DOHH2 (cell line): Measurements from ENCODE around the gene IGSF9.

Source experiments
- EZH2phosphoT487 ChIP-seq: fragments of 200-600 bp; sonication (generic); IDR thresholded peaks from 2 replicates; pipeline ENCODE4 v1.6.1; 2017; ENCODE audit warnings: borderline replicate concordance, mild to moderate bottlenecking, antibody characterized with exemption, low read length, moderate library complexity, mixed read lengths
- TF ChIP-seq, protein P1 (sequence below): fragments of 200-600 bp; sonication (generic); IDR thresholded peaks from one replicate; pipeline ENCODE4 v1.5.1; 2014; ENCODE audit warnings: antibody characterized with exemption, mild to moderate bottlenecking, low read depth, low read length; ENCODE audit not compliant: poor library complexity, severe bottlenecking

DNA sequence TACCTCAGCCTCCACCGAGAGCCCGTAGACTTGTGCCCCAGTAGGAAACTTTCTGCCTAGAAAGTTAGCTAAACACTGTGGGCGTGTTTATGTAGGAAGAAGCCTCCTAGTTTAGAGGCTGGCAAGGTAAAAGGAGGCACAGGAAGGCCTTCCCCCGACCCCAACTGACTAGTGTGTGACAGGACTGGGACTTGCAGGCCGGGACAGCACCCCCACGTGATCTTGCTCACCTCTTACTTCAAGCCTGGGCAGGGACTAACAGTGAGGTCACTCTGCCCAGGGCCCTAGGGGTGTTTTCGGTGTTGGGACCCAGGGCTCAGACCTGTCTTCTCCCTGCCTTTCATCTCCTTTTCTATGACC, 19.7 kb downstream of the IGSF9 start:
- TF ChIP-seq, protein P1, sequence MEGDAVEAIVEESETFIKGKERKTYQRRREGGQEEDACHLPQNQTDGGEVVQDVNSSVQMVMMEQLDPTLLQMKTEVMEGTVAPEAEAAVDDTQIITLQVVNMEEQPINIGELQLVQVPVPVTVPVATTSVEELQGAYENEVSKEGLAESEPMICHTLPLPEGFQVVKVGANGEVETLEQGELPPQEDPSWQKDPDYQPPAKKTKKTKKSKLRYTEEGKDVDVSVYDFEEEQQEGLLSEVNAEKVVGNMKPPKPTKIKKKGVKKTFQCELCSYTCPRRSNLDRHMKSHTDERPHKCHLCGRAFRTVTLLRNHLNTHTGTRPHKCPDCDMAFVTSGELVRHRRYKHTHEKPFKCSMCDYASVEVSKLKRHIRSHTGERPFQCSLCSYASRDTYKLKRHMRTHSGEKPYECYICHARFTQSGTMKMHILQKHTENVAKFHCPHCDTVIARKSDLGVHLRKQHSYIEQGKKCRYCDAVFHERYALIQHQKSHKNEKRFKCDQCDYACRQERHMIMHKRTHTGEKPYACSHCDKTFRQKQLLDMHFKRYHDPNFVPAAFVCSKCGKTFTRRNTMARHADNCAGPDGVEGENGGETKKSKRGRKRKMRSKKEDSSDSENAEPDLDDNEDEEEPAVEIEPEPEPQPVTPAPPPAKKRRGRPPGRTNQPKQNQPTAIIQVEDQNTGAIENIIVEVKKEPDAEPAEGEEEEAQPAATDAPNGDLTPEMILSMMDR: no peak
- TF ChIP-seq EZH2phosphoT487: no peak
